Endometrium (tissue), 2 donors: ENCODE results near the gene PAK6.

Experiments
- FAIRE-seq: peaks from 2 replicates; lab custom pipeline; 2012; peaks lifted over from hg19 to GRCh38; lab: Jason Lieb, UNC
- donor health status: control.
- donor health status: control.

The PAK6 gene

DNA sequence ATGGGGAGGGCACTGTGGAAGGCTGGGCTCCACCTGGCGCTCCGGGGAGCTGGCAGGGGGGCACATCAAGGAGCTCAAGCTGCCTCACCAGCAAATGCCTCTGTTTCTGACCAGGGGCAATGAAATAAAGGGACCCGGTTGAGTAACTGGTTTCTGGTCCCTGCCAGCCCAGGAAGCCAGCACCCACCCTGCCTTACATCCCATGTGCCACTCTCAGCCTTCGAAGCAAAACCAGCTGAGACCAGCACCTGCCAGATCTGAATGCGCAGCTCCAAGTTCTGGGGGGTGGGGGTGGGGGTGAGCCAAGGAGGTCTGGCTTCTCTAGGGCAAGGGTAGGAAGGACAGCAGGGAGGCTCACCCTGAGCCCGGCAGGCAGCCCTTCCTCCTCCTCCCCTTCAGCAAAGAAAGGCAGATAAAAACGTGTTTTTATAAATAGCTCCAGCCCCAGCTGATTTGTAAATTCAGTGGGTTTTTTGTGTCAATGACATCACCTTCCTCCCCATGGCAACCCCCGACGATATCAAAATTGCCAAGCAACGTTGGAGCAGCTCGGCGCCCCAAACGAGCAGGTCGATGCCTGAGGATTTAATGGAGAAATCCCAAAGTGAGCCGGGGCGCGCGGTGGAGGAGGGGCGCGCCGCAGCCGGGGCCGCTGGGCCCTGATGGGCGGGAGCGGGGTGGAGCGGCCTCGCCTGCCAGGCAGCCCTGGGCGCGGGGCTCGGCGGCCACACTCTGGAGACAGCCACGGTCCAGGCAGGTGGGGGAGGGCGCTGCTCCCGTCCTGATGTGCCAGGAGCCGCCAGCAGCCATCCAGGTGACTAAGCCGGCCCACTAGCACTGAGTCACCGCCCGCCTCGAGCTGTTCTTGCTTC is at the start of gene PAK6:
Gene PAK6 (plus strand): TSS at position 532 of the 872 bp plus-strand sequence. CDS start 25,723 bp downstream, outside the sequence.
- no peak for FAIRE-seq

- FAIRE-seq, result no peak
Observed at GRCh38 chr15:40190591-40190990, 48.3 kb upstream of the PAK6 start.

GRCh38 chr15:40192942-40193341 is 45.9 kb upstream of the PAK6 start:
- FAIRE-seq, result no peak

- FAIRE-seq, result no peak
Observed at GRCh38 chr15:40197434-40197833, 41.4 kb upstream of the PAK6 start.

DNA sequence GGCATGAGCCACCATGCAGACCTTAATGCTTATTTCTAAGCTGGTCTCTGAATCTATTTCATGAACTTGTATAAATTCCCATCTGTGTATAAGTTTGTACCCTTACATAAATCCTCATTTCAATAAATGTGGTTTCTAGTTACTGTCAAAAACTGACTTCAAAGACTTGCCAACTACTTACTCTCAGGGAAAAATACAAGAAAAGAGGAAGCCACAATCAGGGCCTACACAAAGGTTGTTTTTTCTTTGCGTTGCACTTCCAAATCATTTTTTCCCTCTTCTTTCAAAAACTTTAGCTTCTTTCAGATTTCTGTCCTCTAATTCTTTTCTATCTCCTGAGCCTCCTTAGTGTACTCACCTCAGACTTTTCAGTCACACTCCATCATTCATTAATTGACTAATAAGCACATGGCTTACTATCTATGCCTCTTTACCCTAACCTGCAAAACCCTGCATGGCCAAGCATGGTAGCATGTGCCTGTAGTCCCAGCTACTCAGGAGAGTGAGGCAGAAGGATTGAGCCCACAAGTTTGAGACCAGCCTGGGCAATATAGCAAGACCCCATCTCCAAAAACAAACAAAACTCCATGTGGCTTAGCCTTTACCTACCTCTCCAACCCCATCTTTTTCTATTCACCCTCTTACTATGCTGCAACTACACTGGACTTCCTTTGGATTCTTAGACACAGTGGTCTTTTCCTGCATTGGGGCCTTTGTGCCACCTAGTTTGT is 40.3 kb upstream of the PAK6 start:
- FAIRE-seq, result no peak

GRCh38 chr15:40204100-40204499 is 34.8 kb upstream of the PAK6 start:
- no peak for FAIRE-seq

DNA sequence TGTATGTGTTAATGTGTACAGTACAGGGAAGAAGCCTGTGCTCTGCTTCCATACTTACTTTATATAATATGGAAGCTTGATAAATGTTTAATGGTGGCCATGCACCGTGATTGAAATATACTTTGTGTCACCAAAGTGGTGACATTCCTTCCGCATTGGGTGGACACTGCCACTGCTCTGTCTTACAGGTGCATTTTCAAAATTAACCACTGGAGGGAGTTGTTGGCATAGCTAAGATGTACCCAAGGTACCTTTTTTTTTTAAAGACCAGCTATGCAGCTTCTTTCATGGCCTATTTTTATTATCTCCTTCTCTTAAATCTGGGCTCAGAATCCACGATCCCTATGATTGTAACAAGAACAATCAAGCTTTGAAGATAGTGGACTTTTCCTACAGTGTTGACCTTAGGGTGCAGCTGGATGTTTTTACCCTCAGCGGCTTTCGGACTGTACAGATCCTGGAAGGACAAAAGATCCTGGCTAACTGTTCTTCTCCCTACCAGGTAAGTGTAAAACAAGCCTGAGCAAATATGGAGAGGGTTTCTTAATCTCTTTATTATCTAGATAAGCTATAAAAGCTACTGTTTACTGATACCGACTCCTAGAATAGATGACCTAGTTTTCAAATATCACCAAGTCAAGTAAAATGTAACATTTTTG is 21.6 kb upstream of the PAK6 start:
- FAIRE-seq, result no peak

- no peak for FAIRE-seq
Observed at GRCh38 chr15:40219801-40220200, 19.1 kb upstream of the PAK6 start.

- no peak for FAIRE-seq
Observed at GRCh38 chr15:40222131-40222530, 16.7 kb upstream of the PAK6 start.

- FAIRE-seq, result no peak
Observed at GRCh38 chr15:40226736-40227135, 12.1 kb upstream of the PAK6 start.

- no peak for FAIRE-seq
Observed at GRCh38 chr15:40229316-40229715, 9.5 kb upstream of the PAK6 start.

GRCh38 chr15:40229956-40230355 is 8.9 kb upstream of the PAK6 start:
- no peak for FAIRE-seq

DNA sequence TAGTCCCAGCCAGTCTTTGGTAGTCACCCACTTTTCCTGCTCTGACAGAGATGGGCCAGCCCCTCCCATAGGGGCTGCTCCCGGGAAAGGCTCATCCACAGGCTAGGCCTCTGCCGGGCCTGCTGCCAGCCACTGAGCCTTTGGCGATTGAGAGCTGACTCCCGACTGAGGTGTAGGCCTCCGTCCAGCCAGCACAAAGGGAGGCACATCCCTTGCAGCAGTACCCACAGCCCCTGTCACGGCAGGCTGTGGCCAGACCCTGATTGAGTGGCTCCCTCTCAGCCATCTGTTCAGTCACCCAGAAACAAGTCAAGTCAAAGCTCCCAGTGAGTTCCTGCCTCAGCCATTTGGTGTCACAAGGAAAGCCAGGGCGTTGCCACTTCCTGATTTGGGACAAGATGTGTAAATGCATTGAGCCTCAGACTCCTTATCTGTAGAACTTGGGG is 6.2 kb upstream of the PAK6 start:
- no peak for FAIRE-seq

GRCh38 chr15:40233727-40234577 is 4.9 kb upstream of the PAK6 start:
- no peak for FAIRE-seq

DNA sequence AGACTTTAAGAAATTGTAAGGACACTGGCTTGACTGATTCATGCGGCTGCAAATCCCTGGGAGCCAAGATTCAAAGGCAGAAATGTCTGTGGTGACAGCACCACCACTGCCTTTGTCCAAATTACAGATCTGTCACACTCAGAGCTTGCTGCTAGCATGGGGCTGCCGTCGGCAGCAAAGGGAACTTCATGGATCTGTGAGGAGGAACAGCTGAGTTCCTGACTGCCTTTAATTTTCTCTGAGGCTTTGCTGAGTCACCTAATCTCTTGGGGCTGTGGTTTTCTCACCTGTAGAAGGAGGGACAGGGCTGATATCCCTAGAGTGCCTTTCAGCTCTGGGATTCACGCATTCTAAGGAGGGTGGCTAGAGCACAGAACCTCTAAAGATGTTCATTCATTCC is 4.1 kb upstream of the PAK6 start:
- no peak for FAIRE-seq

DNA sequence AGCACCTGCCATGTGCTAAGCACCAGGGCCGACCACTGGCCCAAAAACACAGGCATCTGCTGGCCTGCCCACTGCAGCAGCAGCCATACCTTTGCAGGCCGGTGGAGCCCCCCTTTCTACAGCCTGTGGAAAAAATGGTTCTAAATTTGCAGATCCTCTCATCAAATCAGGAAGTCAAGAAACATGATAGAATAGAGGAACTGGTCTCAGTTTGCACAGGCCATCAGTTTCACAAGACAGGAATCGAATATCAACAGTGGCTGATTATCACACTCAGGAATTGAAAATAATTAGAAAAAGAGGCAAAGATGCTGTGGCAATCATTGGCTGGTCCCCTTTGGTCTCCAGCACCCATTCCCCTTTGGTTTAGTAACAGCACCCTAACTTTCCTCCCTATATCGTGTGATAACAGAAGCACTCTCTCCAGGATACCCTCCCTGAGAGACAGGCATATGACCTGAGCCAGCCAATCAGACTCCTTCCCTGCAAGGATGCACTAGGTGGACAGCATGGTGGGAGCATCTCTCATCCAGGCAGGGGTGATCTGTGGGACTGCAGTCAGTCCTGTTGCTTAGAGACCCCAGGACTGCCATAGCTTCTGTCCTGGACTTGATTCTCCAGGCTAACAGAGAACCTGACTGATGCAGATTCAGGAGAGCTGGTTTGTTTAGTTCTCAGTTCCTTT is 3.5 kb upstream of the PAK6 start:
- no peak for FAIRE-seq

GRCh38 chr15:40239404-40239692 is 485 bp downstream of the PAK6 start:
- no peak for FAIRE-seq

- FAIRE-seq, result no peak
Observed at GRCh38 chr15:40239693-40240618, 1.1 kb downstream of the PAK6 start.

DNA sequence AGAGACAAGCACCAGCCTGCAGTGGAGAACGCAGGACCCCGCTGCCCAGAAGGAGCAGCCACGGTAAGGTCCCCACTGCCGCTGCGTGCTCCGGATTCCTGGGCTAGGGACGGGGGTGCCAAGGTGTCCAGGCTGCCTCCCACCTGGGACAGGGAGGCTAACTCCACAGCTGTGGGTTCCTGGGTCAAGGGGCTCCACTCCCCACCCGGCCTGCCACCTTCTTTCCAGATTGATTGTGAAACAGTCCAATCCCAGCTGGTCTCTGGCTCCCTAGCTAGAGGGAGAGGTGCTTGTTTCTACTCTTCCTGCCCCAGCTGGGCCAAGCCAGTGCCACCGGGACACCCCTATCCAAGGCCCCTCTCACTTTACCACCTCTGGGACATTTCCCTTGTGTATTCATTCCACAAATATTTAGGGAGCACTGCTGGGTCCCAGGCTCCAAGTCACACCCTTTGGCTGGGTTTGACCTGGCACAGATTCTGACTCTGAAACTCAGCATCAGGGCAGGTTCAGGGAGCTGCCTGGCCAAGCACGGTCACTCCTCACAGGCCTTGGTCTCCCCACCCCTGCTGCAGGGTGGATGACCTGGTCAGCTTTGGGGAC is 1.9 kb downstream of the PAK6 start:
- FAIRE-seq, result no peak
